ENCODE measurements around the gene MAPK1. TPM values are rescaled to one million over a fixed set of nuclear protein-coding genes. Genes with fewer than 3 reads are reported as not detected.

MAPK1 gene
- total RNA-seq, 6 experiments from 2014 or later, result 140 to 178 (median 160) TPM

GRCh38 chr22:21835378-21835777 lies 32.1 kb downstream of the MAPK1 start:
- TF ChIP-seq, protein P1, sequence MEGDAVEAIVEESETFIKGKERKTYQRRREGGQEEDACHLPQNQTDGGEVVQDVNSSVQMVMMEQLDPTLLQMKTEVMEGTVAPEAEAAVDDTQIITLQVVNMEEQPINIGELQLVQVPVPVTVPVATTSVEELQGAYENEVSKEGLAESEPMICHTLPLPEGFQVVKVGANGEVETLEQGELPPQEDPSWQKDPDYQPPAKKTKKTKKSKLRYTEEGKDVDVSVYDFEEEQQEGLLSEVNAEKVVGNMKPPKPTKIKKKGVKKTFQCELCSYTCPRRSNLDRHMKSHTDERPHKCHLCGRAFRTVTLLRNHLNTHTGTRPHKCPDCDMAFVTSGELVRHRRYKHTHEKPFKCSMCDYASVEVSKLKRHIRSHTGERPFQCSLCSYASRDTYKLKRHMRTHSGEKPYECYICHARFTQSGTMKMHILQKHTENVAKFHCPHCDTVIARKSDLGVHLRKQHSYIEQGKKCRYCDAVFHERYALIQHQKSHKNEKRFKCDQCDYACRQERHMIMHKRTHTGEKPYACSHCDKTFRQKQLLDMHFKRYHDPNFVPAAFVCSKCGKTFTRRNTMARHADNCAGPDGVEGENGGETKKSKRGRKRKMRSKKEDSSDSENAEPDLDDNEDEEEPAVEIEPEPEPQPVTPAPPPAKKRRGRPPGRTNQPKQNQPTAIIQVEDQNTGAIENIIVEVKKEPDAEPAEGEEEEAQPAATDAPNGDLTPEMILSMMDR (IDR thresholded peaks at IDR 0.05), result no peak
- Mint-ChIP-seq H3K4me1 (ENCODE audit: low read depth) (peaks cover 64% of the 10 kb centered on the region), H3K36me3 (ENCODE audit: low read depth) (peaks cover 5% of the 10 kb centered on the region; the same call in 1 of the 2 replicates), H3K9me3 (no peaks in the 10 kb centered on the region), H3K4me3 (no peak overlapping the region; the same call in 1 of the 2 replicates), H3K27ac (peak overlapping the region; percentile 4; the same call in 1 of the 2 replicates), H3K27me3 (ENCODE audit: insufficient read depth) (no peaks in the 10 kb centered on the region)
- no peak for DNase-seq

DNA sequence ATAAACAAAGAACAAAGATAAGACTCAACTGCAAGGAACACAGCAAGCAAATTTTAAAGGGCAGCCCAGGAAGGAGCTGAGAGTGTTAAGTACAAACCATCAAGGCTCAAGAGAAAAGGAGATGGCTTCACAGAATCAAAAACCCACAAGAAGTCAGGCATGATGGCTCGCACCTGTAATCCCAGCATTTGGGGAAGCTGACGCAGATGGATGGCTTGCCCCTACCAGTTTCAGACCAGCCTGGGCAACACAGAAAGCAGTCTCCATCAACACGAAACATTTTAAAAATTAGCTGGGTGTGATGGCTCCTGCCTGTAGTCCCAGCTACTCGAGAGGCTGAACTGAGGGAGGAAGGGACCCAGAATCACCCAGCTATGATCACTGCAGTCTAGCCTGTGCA lies 32.6 kb downstream of the MAPK1 start:
- no peak for DNase-seq
- no peaks in the 10 kb centered on the region for H3K9me3 Mint-ChIP-seq
- TF ChIP-seq, protein P1 (IDR thresholded peaks at IDR 0.05), result no peak
- H3K27ac Mint-ChIP-seq, result peak overlapping the region; percentile 29
- H3K4me1 Mint-ChIP-seq (ENCODE audit: low read depth), result peaks cover 67% of the 10 kb centered on the region
- H3K36me3 Mint-ChIP-seq (ENCODE audit: low read depth), result peaks cover 3% of the 10 kb centered on the region; the same call in 1 of the 2 replicates
- H3K4me3 Mint-ChIP-seq, result no peak overlapping the region
- no peaks in the 10 kb centered on the region for H3K27me3 Mint-ChIP-seq (ENCODE audit: insufficient read depth)

DNA sequence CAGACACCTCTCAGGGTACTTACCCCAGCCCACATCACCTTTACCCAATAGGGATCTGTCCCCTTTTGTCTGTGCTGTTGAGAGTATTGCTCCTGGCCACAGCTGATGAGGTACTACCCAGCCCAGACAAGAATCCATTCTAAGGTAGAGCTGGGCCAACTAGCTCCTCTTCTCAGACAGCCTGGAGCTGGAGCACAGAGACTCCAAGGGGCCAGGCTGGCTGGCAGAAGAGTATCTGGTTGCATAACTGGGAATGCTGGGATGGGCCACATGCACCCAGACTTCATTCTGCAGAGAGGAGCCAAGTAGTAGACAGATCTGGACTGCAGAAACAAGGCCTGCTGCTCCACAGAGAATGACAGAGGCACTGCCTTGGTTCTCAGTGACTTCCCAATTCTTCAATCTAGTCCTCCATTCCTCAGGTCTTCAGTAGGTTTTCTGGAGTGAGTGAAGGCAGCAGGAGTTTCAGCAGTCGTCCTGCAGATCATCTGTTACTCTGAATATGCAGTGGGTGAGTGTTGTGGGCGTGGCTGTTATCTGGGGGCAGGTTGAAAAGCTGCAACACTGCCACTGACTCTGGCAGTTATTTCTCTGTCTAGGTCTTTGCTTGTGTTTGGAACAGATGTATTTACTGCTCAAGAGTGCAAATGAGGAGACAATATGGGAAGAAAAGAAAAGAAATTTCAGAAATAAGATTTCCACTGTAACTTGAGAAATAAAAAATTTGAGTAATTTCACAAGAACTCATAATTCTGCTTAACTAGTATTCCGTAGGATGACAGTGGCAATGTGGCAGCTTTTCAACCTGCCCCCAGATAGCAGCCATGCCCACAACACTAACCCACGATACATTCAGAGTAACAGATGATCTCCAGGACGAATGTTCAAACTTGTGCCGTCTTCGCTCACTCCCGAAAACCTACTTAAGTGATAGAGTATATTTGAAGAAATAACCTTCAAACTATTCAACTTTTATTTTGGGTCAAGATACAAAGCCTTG lies 34.9 kb downstream of the MAPK1 start:
- TF ChIP-seq, protein P1 (IDR thresholded peaks at IDR 0.05), result no peak
- peak overlapping the region; percentile 13; the same call in 1 of the 2 replicates for H3K27ac Mint-ChIP-seq
- no peak overlapping the region for H3K4me3 Mint-ChIP-seq
- H3K36me3 Mint-ChIP-seq (ENCODE audit: low read depth), result no peaks in the 10 kb centered on the region
- no peaks in the 10 kb centered on the region for H3K9me3 Mint-ChIP-seq
- H3K4me1 Mint-ChIP-seq (ENCODE audit: low read depth), result peaks cover 76% of the 10 kb centered on the region
- H3K27me3 Mint-ChIP-seq (ENCODE audit: insufficient read depth), result no peaks in the 10 kb centered on the region
- peak; percentile 15 for DNase-seq

GRCh38 chr22:21829523-21829922 lies 37.9 kb downstream of the MAPK1 start:
- Mint-ChIP-seq H3K27me3 (ENCODE audit: insufficient read depth) (no peaks in the 10 kb centered on the region), H3K4me1 (ENCODE audit: low read depth) (peaks cover 64% of the 10 kb centered on the region), H3K4me3 (no peak overlapping the region), H3K27ac (no peak overlapping the region), H3K36me3 (ENCODE audit: low read depth) (no peaks in the 10 kb centered on the region), H3K9me3 (no peaks in the 10 kb centered on the region)
- DNase-seq, result no peak
- TF ChIP-seq, protein P1 (IDR thresholded peaks at IDR 0.05), result no peak

GRCh38 chr22:21828268-21828638 lies 39.2 kb downstream of the MAPK1 start:
- no peaks in the 10 kb centered on the region for H3K9me3 Mint-ChIP-seq
- DNase-seq, result no peak
- H3K27me3 Mint-ChIP-seq (ENCODE audit: insufficient read depth), result no peaks in the 10 kb centered on the region
- H3K36me3 Mint-ChIP-seq (ENCODE audit: low read depth), result no peaks in the 10 kb centered on the region
- TF ChIP-seq, protein P1 (IDR thresholded peaks at IDR 0.05), result no peak
- H3K27ac Mint-ChIP-seq, result no peak overlapping the region
- H3K4me1 Mint-ChIP-seq (ENCODE audit: low read depth), result peaks cover 74% of the 10 kb centered on the region
- no peak overlapping the region for H3K4me3 Mint-ChIP-seq
